T follicular helper cell (primary cell): ENCODE results near the gene USP17L18.
"Not testable (repeated sequence)": the region's sequence is repeated elsewhere in the genome, so short reads cannot be mapped to it uniquely, and the experiment has no call there.

Experiments used
- DNase-seq: peaks from one replicate; pipeline ENCODE4 v3.0.0-alpha.2; 2020; ENCODE audit warnings: low read depth
- total RNA-seq, 2 experiments: gene quantifications; one replicate each; lab custom pipeline; 2026; lab: John Stamatoyannopoulos, UW

USP17L18 gene, protein sequence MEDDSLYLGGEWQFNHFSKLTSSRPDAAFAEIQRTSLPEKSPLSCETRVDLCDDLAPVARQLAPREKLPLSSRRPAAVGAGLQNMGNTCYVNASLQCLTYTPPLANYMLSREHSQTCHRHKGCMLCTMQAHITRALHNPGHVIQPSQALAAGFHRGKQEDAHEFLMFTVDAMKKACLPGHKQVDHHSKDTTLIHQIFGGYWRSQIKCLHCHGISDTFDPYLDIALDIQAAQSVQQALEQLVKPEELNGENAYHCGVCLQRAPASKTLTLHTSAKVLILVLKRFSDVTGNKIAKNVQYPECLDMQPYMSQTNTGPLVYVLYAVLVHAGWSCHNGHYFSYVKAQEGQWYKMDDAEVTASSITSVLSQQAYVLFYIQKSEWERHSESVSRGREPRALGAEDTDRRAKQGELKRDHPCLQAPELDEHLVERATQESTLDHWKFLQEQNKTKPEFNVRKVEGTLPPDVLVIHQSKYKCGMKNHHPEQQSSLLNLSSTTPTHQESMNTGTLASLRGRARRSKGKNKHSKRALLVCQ
- 0 reads per million in 2 experiments for total RNA-seq

DNA sequence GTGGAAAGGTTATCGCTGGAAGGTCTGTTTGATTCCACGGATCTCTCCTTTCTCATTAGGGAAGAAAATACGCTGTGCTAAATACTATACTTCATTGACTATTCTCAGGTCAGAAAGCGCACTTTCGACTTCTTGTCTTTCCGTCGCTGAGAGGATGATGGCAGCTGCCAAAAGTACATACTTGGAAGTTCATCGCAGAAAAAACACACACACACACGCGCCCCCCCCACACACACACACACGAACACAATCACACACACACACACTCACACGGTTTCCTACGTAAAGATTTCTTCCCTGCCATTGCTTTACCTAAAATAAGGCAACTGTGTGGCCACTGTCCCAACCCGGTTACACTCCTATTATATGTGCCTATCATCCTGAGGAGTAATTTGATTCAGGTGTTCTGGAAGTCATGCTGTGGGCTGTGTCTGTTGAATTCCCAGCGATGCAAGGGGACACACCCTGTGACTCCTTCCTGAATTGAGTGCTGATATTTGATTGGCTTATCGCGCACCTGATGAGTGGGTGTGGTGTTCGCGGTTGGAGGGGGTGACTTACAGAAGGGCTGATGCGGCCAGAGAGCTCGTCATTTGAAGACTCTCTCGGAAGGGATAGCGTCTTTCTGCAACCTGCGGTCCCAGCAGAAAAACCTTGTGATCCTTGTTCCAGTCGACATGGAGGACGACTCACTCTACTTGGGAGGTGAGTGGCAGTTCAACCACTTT lies at the start of gene USP17L18:
USP17L18 (plus strand) TSS at position 678 of the 728 bp plus-strand sequence; CDS start at position 678, 0 bp downstream.
- not testable (repeated sequence) for DNase-seq

DNA sequence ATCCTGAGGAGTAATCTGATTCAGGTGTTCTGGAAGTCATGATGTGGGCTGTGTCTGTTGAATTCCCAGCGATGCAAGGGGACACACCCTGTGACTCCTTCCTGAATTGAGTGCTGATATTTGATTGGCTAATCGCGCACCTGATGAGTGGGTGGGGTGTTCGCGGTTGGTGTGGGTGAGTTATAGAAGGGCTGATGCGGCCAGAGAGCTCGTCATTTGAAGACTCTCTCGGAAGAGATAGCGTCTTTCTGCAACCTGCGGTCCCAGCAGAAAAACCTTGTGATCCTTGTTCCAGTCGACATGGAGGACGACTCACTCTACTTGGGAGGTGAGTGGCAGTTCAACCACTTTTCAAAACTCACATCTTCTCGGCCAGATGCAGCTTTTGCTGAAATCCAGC lies 38.1 kb upstream of the USP17L18 start, which contains the start of gene USP17L10:
USP17L10 (plus strand) TSS at position 301 of the 400 bp plus-strand sequence; CDS start at position 301, 0 bp downstream.
- DNase-seq: not testable (repeated sequence)

DNA sequence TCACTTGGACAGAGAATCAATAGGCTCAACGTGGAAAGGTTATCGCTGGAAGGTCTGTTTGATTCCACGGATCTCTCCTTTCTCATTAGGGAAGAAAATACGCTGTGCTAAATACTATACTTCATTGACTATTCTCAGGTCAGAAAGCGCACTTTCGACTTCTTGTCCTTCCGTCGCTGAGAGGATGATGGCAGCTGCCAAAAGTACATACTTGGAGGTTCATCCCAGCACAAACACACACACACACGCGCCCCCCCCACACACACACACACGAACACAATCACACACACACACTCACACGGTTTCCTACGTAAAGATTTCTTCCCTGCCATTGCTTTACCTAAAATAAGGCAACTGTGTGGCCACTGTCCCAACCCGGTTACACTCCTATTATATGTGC lies 33.7 kb upstream of the USP17L18 start:
- DNase-seq: not testable (repeated sequence)

DNA sequence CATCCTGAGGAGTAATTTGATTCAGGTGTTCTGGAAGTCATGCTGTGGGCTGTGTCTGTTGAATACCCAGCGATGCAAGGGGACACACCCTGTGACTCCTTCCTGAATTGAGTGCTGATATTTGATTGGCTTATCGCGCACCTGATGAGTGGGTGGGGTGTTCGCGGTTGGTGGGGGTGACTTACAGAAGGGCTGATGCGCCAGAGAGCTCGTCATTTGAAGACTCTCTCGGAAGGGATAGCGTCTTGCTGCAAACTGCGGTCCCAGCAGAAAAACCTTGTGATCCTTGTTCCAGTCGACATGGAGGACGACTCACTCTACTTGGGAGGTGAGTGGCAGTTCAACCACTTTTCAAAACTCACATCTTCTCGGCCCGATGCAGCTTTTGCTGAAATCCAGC lies 33.3 kb upstream of the USP17L18 start, which contains the start of gene USP17L11:
USP17L11 (plus strand) TSS at position 301 of the 400 bp plus-strand sequence; CDS start at position 301, 0 bp downstream.
- not testable (repeated sequence) for DNase-seq

DNA sequence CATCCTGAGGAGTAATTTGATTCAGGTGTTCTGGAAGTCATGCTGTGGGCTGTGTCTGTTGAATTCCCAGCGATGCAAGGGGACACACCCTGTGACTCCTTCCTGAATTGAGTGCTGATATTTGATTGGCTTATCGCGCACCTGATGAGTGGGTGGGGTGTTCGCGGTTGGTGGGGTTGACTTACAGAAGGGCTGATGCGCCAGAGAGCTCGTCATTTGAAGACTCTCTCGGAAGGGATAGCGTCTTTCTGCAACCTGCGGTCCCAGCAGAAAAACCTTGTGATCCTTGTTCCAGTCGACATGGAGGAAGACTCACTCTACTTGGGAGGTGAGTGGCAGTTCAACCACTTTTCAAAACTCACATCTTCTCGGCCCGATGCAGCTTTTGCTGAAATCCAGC lies 28.6 kb upstream of the USP17L18 start, which contains the start of gene USP17L12:
USP17L12 (plus strand) TSS at position 301 of the 400 bp plus-strand sequence; CDS start at position 301, 0 bp downstream.
- DNase-seq: not testable (repeated sequence)

DNA sequence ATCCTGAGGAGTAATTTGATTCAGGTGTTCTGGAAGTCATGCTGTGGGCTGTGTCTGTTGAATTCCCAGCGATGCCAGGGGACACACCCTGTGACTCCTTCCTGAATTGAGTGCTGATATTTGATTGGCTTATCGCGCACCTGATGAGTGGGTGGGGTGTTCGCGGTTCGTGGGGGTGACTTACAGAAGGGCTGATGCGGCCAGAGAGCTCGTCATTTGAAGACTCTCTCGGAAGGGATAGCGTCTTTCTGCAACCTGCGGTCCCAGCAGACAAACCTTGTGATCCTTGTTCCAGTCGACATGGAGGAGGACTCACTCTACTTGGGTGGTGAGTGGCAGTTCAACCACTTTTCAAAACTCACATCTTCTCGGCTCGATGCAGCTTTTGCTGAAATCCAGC lies 23.8 kb upstream of the USP17L18 start, which contains the start of gene USP17L13:
USP17L13 (plus strand) TSS at position 301 of the 400 bp plus-strand sequence; CDS start at position 301, 0 bp downstream.
- DNase-seq: not testable (repeated sequence)

DNA sequence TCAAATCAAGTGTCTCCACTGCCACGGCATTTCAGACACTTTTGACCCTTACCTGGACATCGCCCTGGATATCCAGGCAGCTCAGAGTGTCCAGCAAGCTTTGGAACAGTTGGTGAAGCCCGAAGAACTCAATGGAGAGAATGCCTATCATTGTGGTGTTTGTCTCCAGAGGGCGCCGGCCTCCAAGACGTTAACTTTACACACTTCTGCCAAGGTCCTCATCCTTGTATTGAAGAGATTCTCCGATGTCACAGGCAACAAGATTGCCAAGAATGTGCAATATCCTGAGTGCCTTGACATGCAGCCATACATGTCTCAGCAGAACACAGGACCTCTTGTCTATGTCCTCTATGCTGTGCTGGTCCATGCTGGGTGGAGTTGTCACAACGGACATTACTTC lies 18.2 kb upstream of the USP17L18 start:
- DNase-seq: not testable (repeated sequence)

DNA sequence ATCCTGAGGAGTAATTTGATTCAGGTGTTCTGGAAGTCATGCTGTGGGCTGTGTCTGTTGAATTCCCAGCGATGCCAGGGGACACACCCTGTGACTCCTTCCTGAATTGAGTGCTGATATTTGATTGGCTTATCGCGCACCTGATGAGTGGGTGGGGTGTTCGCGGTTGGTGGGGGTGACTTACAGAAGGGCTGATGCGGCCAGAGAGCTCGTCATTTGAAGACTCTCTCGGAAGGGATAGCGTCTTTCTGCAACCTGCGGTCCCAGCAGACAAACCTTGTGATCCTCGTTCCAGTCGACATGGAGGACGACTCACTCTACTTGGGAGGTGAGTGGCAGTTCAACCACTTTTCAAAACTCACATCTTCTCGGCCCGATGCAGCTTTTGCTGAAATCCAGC lies 14.3 kb upstream of the USP17L18 start, which contains the start of gene USP17L15:
USP17L15 (plus strand) TSS at position 301 of the 400 bp plus-strand sequence; CDS start at position 301, 0 bp downstream.
- DNase-seq: not testable (repeated sequence)

DNA sequence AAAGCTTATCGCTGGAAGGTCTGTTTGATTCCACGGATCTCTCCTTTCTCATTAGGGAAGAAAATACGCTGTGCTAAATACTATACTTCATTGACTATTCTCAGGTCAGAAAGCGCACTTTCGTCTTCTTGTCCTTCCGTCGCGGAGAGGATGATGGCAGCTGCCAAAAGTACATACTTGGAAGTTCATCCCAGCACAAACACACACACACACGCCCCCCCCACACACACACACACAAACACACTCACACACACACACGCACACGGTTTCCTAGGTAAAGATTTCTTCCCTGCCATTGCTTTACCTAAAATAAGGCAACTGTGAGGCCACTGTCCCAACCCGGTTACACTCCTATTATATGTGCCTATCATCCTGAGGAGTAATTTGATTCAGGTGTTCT lies 10.0 kb upstream of the USP17L18 start:
- DNase-seq: not testable (repeated sequence)

DNA sequence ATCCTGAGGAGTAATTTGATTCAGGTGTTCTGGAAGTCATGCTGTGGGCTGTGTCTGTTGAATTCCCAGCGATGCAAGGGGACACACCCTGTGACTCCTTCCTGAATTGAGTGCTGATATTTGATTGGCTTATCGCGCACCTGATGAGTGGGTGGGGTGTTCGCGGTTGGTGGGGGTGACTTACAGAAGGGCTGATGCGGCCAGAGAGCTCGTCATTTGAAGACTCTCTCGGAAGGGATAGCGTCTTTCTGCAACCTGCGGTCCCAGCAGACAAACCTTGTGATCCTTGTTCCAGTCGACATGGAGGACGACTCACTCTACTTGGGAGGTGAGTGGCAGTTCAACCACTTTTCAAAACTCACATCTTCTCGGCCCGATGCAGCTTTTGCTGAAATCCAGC lies 4.9 kb upstream of the USP17L18 start, which contains the start of gene USP17L17:
USP17L17 (plus strand) TSS at position 301 of the 400 bp plus-strand sequence; CDS start at position 301, 0 bp downstream.
- not testable (repeated sequence) for DNase-seq

DNA sequence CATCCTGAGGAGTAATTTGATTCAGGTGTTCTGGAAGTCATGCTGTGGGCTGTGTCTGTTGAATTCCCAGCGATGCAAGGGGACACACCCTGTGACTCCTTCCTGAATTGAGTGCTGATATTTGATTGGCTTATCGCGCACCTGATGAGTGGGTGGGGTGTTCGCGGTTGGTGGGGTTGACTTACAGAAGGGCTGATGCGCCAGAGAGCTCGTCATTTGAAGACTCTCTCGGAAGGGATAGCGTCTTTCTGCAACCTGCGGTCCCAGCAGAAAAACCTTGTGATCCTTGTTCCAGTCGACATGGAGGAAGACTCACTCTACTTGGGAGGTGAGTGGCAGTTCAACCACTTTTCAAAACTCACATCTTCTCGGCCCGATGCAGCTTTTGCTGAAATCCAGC lies 4.6 kb downstream of the USP17L18 start, which contains the start of gene USP17L19:
USP17L19 (plus strand) TSS at position 301 of the 400 bp plus-strand sequence; CDS start at position 301, 0 bp downstream.
- not testable (repeated sequence) for DNase-seq

DNA sequence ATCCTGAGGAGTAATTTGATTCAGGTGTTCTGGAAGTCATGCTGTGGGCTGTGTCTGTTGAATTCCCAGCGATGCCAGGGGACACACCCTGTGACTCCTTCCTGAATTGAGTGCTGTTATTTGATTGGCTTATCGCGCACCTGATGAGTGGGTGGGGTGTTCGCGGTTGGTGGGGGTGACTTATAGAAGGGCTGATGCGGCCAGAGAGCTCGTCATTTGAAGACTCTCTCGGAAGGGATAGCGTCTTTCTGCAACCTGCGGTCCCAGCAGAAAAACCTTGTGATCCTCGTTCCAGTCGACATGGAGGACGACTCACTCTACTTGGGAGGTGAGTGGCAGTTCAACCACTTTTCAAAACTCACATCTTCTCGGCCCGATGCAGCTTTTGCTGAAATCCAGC lies 9.4 kb downstream of the USP17L18 start, which contains the start of gene USP17L20:
USP17L20 (plus strand) TSS at position 301 of the 400 bp plus-strand sequence; CDS start at position 301, 0 bp downstream.
- DNase-seq: not testable (repeated sequence)

DNA sequence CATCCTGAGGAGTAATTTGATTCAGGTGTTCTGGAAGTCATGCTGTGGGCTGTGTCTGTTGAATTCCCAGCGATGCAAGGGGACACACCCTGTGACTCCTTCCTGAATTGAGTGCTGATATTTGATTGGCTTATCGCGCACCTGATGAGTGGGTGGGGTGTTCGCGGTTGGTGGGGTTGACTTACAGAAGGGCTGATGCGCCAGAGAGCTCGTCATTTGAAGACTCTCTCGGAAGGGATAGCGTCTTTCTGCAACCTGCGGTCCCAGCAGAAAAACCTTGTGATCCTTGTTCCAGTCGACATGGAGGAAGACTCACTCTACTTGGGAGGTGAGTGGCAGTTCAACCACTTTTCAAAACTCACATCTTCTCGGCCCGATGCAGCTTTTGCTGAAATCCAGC lies 14.1 kb downstream of the USP17L18 start, which contains the start of gene USP17L21:
USP17L21 (plus strand) TSS at position 301 of the 400 bp plus-strand sequence; CDS start at position 301, 0 bp downstream.
- DNase-seq: not testable (repeated sequence)

DNA sequence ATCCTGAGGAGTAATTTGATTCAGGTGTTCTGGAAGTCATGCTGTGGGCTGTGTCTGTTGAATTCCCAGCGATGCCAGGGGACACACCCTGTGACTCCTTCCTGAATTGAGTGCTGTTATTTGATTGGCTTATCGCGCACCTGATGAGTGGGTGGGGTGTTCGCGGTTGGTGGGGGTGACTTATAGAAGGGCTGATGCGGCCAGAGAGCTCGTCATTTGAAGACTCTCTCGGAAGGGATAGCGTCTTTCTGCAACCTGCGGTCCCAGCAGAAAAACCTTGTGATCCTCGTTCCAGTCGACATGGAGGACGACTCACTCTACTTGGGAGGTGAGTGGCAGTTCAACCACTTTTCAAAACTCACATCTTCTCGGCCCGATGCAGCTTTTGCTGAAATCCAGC lies 18.9 kb downstream of the USP17L18 start, which contains the start of gene USP17L22:
USP17L22 (plus strand) TSS at position 301 of the 400 bp plus-strand sequence; CDS start at position 301, 0 bp downstream.
- not testable (repeated sequence) for DNase-seq

DNA sequence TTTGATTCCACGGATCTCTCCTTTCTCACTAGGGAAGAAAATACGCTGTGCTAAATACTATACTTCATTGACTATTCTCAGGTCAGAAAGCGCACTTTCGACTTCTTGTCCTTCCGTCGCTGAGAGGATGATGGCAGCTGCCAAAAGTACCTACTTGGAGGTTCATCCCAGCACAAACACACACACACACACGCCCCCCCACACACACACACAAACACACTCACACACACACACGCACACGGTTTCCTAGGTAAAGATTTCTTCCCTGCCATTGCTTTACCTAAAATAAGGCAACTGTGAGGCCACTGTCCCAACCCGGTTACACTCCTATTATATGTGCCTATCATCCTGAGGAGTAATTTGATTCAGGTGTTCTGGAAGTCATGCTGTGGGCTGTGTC lies 23.3 kb downstream of the USP17L18 start:
- DNase-seq: not testable (repeated sequence)
